Stimulated activated naive B cell treated with anti-CD40 and anti-IgM and Interleukin-4, amounts not matched to agents 10 μg/mL and 1 μg/mL and 100 μg/mL, for 72 hours (primary cell): ENCODE results near the gene LTA4H.
A peak's percentile ranks its signal among the peaks of the same experiment; 100 is the strongest.

Experiments used
- ATAC-seq, 2 donors: fragments of 150-1000 bp; cut with Tn5 transposase; replicated peaks; 2 replicates each; pipeline ENCODE4 v1.10.0; 2021; ENCODE audit warnings: moderate library complexity in 1 of 2
- DNase-seq: peaks from one replicate; pipeline ENCODE4 v3.0.0; 2021
- H3K27ac Mint-ChIP-seq: one replicate; pipeline ENCODE4 v1.8.0; 2022; ENCODE audit warnings: mild to moderate bottlenecking, mixed read lengths
- H3K27me3 Mint-ChIP-seq, 2 donors: one replicate each; pipeline ENCODE4 v1.8.0; 2022; ENCODE audit warnings: mixed read lengths in 2 of 2
- H3K36me3 Mint-ChIP-seq, 2 donors: one replicate each; pipeline ENCODE4 v1.8.0; 2022; ENCODE audit warnings: mixed read lengths in 2 of 2, mild to moderate bottlenecking in 1 of 2
- H3K4me1 Mint-ChIP-seq, 2 donors: one replicate each; pipeline ENCODE4 v1.8.0; 2022; ENCODE audit warnings: mixed read lengths in 2 of 2, mild to moderate bottlenecking in 1 of 2
- H3K4me3 Mint-ChIP-seq, 2 donors: one replicate each; pipeline ENCODE4 v1.8.0; 2022; ENCODE audit warnings: mild to moderate bottlenecking in 2 of 2, mixed read lengths in 2 of 2, moderate library complexity in 1 of 2
- H3K9me3 Mint-ChIP-seq, 2 donors: one replicate each; pipeline ENCODE4 v1.8.0; 2022; ENCODE audit warnings: mixed read lengths in 2 of 2, mild to moderate bottlenecking in 1 of 2

Gene LTA4H

GRCh38 chr12:96035283-96036236 is at the start of gene LTA4H:
TSS of gene LTA4H (minus strand) at chr12:96035587. CDS start at chr12:96035519, 68 bp downstream.
- Mint-ChIP-seq H3K27me3 (no peaks in the 10 kb centered on the region), H3K27ac (no peak within 1 kb of the TSS), H3K4me1 (peaks cover 6 to 7% of the 10 kb centered on the region in 2 donors), H3K9me3 (no peaks in the 10 kb centered on the region), H3K4me3 (no peak within 1 kb of the TSS), H3K36me3 (peaks cover 2 to 4% of the 10 kb centered on the region in 2 donors)
- peak; percentile 86 to 89 for ATAC-seq
- peak; percentile 94 for DNase-seq

GRCh38 chr12:96084624-96085023 is 49.2 kb upstream of the LTA4H start:
- Mint-ChIP-seq H3K4me1 (peaks cover 5 to 13% of the 10 kb centered on the region in 2 donors), H3K9me3 (peaks cover 17 to 23% of the 10 kb centered on the region in 2 donors), H3K4me3 (no peak overlapping the region), H3K27ac (no peak overlapping the region), H3K27me3 (no peaks in the 10 kb centered on the region), H3K36me3 (peaks cover 9 to 19% of the 10 kb centered on the region in 2 donors)
- no peak for DNase-seq
- no peak for ATAC-seq

GRCh38 chr12:96083020-96083719 is 47.8 kb upstream of the LTA4H start:
- Mint-ChIP-seq H3K27me3 (peaks cover 0 to 3% of the 10 kb centered on the region in 2 donors), H3K9me3 (peaks cover 6 to 8% of the 10 kb centered on the region in 2 donors), H3K4me3 (no peak overlapping the region), H3K36me3 (peaks cover 5 to 9% of the 10 kb centered on the region in 2 donors), H3K4me1 (peaks cover 5 to 16% of the 10 kb centered on the region in 2 donors), H3K27ac (no peak overlapping the region)
- no peak for ATAC-seq
- DNase-seq = no peak

- Mint-ChIP-seq H3K9me3 (peaks cover 5 to 7% of the 10 kb centered on the region in 2 donors), H3K27ac (no peak overlapping the region), H3K27me3 (peaks cover 0 to 10% of the 10 kb centered on the region in 2 donors), H3K4me1 (peaks cover 5 to 11% of the 10 kb centered on the region in 2 donors), H3K36me3 (peaks cover 3 to 6% of the 10 kb centered on the region in 2 donors), H3K4me3 (no peak overlapping the region)
- no peak for DNase-seq
- ATAC-seq = no peak
Observed at GRCh38 chr12:96081596-96081995, 46.2 kb upstream of the LTA4H start.

GRCh38 chr12:96078231-96079135 is 43.1 kb upstream of the LTA4H start:
- ATAC-seq (no peak), DNase-seq (no peak)
- Mint-ChIP-seq H3K4me1 (peaks cover 7 to 14% of the 10 kb centered on the region in 2 donors), H3K36me3 (no peaks in the 10 kb centered on the region), H3K27me3 (peaks cover 0 to 10% of the 10 kb centered on the region in 2 donors), H3K27ac (no peak overlapping the region), H3K4me3 (no peak overlapping the region), H3K9me3 (no peaks in the 10 kb centered on the region)

- Mint-ChIP-seq H3K27me3 (peaks cover 0 to 10% of the 10 kb centered on the region in 2 donors), H3K36me3 (no peaks in the 10 kb centered on the region), H3K4me1 (peaks cover 10 to 27% of the 10 kb centered on the region in 2 donors), H3K9me3 (no peaks in the 10 kb centered on the region), H3K4me3 (no peak overlapping the region), H3K27ac (no peak overlapping the region)
- ATAC-seq (no peak), DNase-seq (no peak)
Observed at GRCh38 chr12:96077081-96077480, 41.7 kb upstream of the LTA4H start.

GRCh38 chr12:96075560-96075959 is 40.2 kb upstream of the LTA4H start:
- H3K36me3 Mint-ChIP-seq = no peaks in the 10 kb centered on the region

GRCh38 chr12:96073346-96074330 is 38.3 kb upstream of the LTA4H start:
- H3K4me3 Mint-ChIP-seq = no peak overlapping the region

More at GRCh38 chr12:96075560-96075959, 40.2 kb upstream of the LTA4H start:
- H3K9me3 Mint-ChIP-seq = no peaks in the 10 kb centered on the region
- ATAC-seq (no peak), DNase-seq (no peak)
- H3K4me3 Mint-ChIP-seq = no peak overlapping the region
- H3K4me1 Mint-ChIP-seq = peaks cover 12 to 29% of the 10 kb centered on the region in 2 donors
- peaks cover 0 to 10% of the 10 kb centered on the region in 2 donors for H3K27me3 Mint-ChIP-seq
- no peak overlapping the region for H3K27ac Mint-ChIP-seq

GRCh38 chr12:96070670-96071279 is 35.4 kb upstream of the LTA4H start:
- ATAC-seq = peak; percentile 85 to 91
- DNase-seq = peak; percentile 33
- peak overlapping the region; percentile 39 for H3K27ac Mint-ChIP-seq
- no peaks in the 10 kb centered on the region for H3K36me3 Mint-ChIP-seq
- H3K4me3 Mint-ChIP-seq = no peak overlapping the region
- no peaks in the 10 kb centered on the region for H3K9me3 Mint-ChIP-seq
- no peaks in the 10 kb centered on the region for H3K27me3 Mint-ChIP-seq
- H3K4me1 Mint-ChIP-seq = peaks cover 15 to 27% of the 10 kb centered on the region in 2 donors

More at GRCh38 chr12:96073346-96074330, 38.3 kb upstream of the LTA4H start:
- no peak overlapping the region for H3K27ac Mint-ChIP-seq
- H3K4me1 Mint-ChIP-seq = peaks cover 15 to 32% of the 10 kb centered on the region in 2 donors
- no peak for DNase-seq
- no peaks in the 10 kb centered on the region for H3K9me3 Mint-ChIP-seq
- peaks cover 0 to 10% of the 10 kb centered on the region in 2 donors for H3K27me3 Mint-ChIP-seq
- ATAC-seq = peak; percentile 23 to 33
- H3K36me3 Mint-ChIP-seq = no peaks in the 10 kb centered on the region

GRCh38 chr12:96069511-96070231 is 34.3 kb upstream of the LTA4H start:
- Mint-ChIP-seq H3K27ac (no peak overlapping the region), H3K4me3 (no peak overlapping the region)

GRCh38 chr12:96068636-96069035 is 33.2 kb upstream of the LTA4H start:
- no peaks in the 10 kb centered on the region for H3K36me3 Mint-ChIP-seq
- no peak overlapping the region for H3K27ac Mint-ChIP-seq

More at GRCh38 chr12:96069511-96070231, 34.3 kb upstream of the LTA4H start:
- Mint-ChIP-seq H3K9me3 (no peaks in the 10 kb centered on the region), H3K36me3 (no peaks in the 10 kb centered on the region), H3K27me3 (no peaks in the 10 kb centered on the region), H3K4me1 (peaks cover 18 to 27% of the 10 kb centered on the region in 2 donors)
- DNase-seq (no peak), ATAC-seq (no peak)

GRCh38 chr12:96068111-96068510 is 32.7 kb upstream of the LTA4H start:
- H3K4me3 Mint-ChIP-seq = no peak overlapping the region
- H3K27me3 Mint-ChIP-seq = no peaks in the 10 kb centered on the region
- no peaks in the 10 kb centered on the region for H3K36me3 Mint-ChIP-seq
- peaks cover 24 to 33% of the 10 kb centered on the region in 2 donors for H3K4me1 Mint-ChIP-seq
- no peak overlapping the region for H3K27ac Mint-ChIP-seq
- peaks cover 0 to under 1% of the 10 kb centered on the region in 2 donors for H3K9me3 Mint-ChIP-seq
- ATAC-seq = no peak
- DNase-seq = no peak

More at GRCh38 chr12:96068636-96069035, 33.2 kb upstream of the LTA4H start:
- H3K27me3 Mint-ChIP-seq = no peaks in the 10 kb centered on the region
- no peaks in the 10 kb centered on the region for H3K9me3 Mint-ChIP-seq
- DNase-seq = no peak
- no peak overlapping the region for H3K4me3 Mint-ChIP-seq
- H3K4me1 Mint-ChIP-seq = peaks cover 23 to 33% of the 10 kb centered on the region in 2 donors
- no peak for ATAC-seq
